Trophoblast cell (in vitro differentiated cells and primary cell): Measurements from ENCODE around the gene METTL9.

Experiments used
- DNase-seq, 2 donors: peaks; one replicate each; pipeline ENCODE4 v3.0.0-alpha.2; 2016
- H2AFZ ChIP-seq: 2 replicates; pipeline ENCODE4 v1.6.1; 2013; ENCODE audit warnings: low read length, moderate library complexity, mild to moderate bottlenecking; ENCODE audit not compliant: insufficient read depth, poor library complexity
- H2AK5ac ChIP-seq: 2 replicates; pipeline ENCODE4 v1.6.1; 2013; ENCODE audit warnings: mild to moderate bottlenecking, low read length
- H2BK120ac ChIP-seq: 2 replicates; pipeline ENCODE4 v1.6.1; 2013; ENCODE audit warnings: low read length, mild to moderate bottlenecking, moderate library complexity; ENCODE audit not compliant: insufficient read depth, poor library complexity
- H2BK12ac ChIP-seq: 2 replicates; pipeline ENCODE4 v1.6.1; 2013; ENCODE audit warnings: mild to moderate bottlenecking, low read length, moderate library complexity
- H2BK5ac ChIP-seq: 2 replicates; pipeline ENCODE4 v1.6.1; 2013; ENCODE audit warnings: low read length, low read depth, moderate library complexity, mild to moderate bottlenecking; ENCODE audit not compliant: poor library complexity
- H3K14ac ChIP-seq: 2 replicates; pipeline ENCODE4 v1.6.1; 2013; ENCODE audit warnings: mild to moderate bottlenecking, low read length
- H3K18ac ChIP-seq: 2 replicates; pipeline ENCODE4 v1.6.1; 2013; ENCODE audit warnings: mild to moderate bottlenecking, low read length
- H3K23ac ChIP-seq: 2 replicates; pipeline ENCODE4 v1.6.1; 2013; ENCODE audit warnings: low read length
- H3K27ac ChIP-seq: 2 replicates; pipeline ENCODE4 v1.5.1; 2013; ENCODE audit warnings: low read depth, mild to moderate bottlenecking, inconsistent platforms, low read length, moderate library complexity
- H3K27me3 ChIP-seq: 2 replicates; pipeline ENCODE4 v1.6.1; 2013; ENCODE audit warnings: inconsistent platforms, mild to moderate bottlenecking, low read length, moderate library complexity; ENCODE audit not compliant: insufficient read depth
- H3K36me3 ChIP-seq, 2 experiments: 1 replicate in 1 of 2; 2 replicates in 1 of 2; pipeline ENCODE4 v1.6.1; 2013; ENCODE audit warnings: low read length in 2 of 2, mild to moderate bottlenecking in 2 of 2, moderate library complexity in 1 of 2; ENCODE audit not compliant: insufficient read depth in 2 of 2, control insufficient read depth in 1 of 2
- H3K4ac ChIP-seq: 2 replicates; pipeline ENCODE4 v1.6.1; 2013; ENCODE audit warnings: low read depth, mild to moderate bottlenecking, low read length, moderate library complexity
- H3K4me1 ChIP-seq, 2 experiments: 1 replicate in 1 of 2; 2 replicates in 1 of 2; pipeline ENCODE4 v1.6.1; 2013; ENCODE audit warnings: low read length in 2 of 2, mild to moderate bottlenecking in 2 of 2, moderate library complexity in 1 of 2; ENCODE audit not compliant: insufficient read depth in 2 of 2, control insufficient read depth in 1 of 2
- H3K4me2 ChIP-seq: 2 replicates; pipeline ENCODE4 v1.6.1; 2013; ENCODE audit warnings: inconsistent platforms, mild to moderate bottlenecking, low read length, moderate library complexity
- H3K4me3 ChIP-seq: 2 replicates; pipeline ENCODE4 v1.5.1; 2013; ENCODE audit warnings: mild to moderate bottlenecking, low read depth, low read length, inconsistent platforms
- H3K79me1 ChIP-seq: one replicate; pipeline ENCODE4 v1.6.1; 2013; ENCODE audit warnings: low read length
- H3K79me2 ChIP-seq: 2 replicates; pipeline ENCODE4 v1.6.1; 2013; ENCODE audit warnings: low read length, mild to moderate bottlenecking; ENCODE audit not compliant: control insufficient read depth, insufficient read depth, poor library complexity
- H3K9ac ChIP-seq: 2 replicates; pipeline ENCODE4 v1.6.1; 2013; ENCODE audit warnings: mild to moderate bottlenecking, low read length
- H3K9me3 ChIP-seq: 2 replicates; pipeline ENCODE4 v1.6.1; 2013; ENCODE audit warnings: low read depth, mild to moderate bottlenecking, control low read depth, inconsistent platforms, low read length; ENCODE audit not compliant: insufficient read depth
- H4K12ac ChIP-seq: 2 replicates; pipeline ENCODE4 v1.6.1; 2013; ENCODE audit warnings: low read depth, mild to moderate bottlenecking, low read length, moderate library complexity
- H4K8ac ChIP-seq: 2 replicates; pipeline ENCODE4 v1.6.1; 2013; ENCODE audit warnings: low read depth, mild to moderate bottlenecking, low read length, moderate library complexity
- H4K91ac ChIP-seq: one replicate; pipeline ENCODE4 v1.6.1; 2013; ENCODE audit warnings: low read depth, mild to moderate bottlenecking, low read length, moderate library complexity
- WGBS: extraction: QIAGEN DNeasy Blood & Tissue Kit; methylation state at CpG from one replicate; pipeline ENCODE4 v1.1.7; 2013; ENCODE audit warnings: missing lambda C conversion rate; ENCODE audit not compliant: insufficient read length, insufficient coverage; ENCODE audit errors: extremely low coverage; 5-methylcytosine and 5-hydroxymethylcytosine counted together

METTL9 gene

DNA sequence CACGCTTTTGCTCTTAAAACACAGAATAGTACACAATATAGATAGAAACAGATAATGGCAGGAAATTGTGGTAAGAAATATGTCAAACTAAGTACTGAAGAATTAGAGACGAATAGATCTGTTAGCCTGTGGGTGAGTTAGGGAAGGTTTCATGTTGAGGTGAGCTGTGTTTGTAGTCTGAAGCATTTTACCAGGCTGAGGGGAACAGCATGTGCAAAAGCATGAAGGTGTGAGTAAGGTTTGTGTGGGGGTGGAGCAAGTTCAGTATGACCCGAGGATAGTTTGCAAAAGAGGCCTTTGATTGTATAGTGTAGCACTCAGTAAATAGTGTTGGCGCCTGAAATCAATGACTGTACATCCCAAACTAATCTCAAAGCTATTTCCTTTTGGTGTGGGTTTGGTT lies 39.2 kb downstream of the METTL9 start:
- Histone ChIP-seq H2AK5ac (no peak overlapping the region), H3K23ac (no peak overlapping the region), H3K36me3 (peaks cover 2 to 4% of the 10 kb centered on the region in 2 experiments), H2BK5ac (no peak overlapping the region), H3K27ac (no peak overlapping the region), H3K4ac (no peak overlapping the region), H3K27me3 (no peaks in the 10 kb centered on the region), H2BK120ac (no peak overlapping the region), H4K12ac (no peak overlapping the region), H3K79me2 (no peaks in the 10 kb centered on the region), H3K79me1 (no peaks in the 10 kb centered on the region), H3K9me3 (no peaks in the 10 kb centered on the region), H4K8ac (no peak overlapping the region), H3K14ac (no peak overlapping the region), H3K9ac (no peak overlapping the region), H4K91ac (no peak overlapping the region), H3K18ac (no peak overlapping the region), H3K4me1 (no peaks in the 10 kb centered on the region), H2BK12ac (no peak overlapping the region), H2AFZ (no peak overlapping the region), H3K4me3 (no peak overlapping the region), H3K4me2 (no peak overlapping the region)
- DNase-seq, result no peak
- WGBS, result no CpG with 5 or more reads among the region's 4 CpGs

DNA sequence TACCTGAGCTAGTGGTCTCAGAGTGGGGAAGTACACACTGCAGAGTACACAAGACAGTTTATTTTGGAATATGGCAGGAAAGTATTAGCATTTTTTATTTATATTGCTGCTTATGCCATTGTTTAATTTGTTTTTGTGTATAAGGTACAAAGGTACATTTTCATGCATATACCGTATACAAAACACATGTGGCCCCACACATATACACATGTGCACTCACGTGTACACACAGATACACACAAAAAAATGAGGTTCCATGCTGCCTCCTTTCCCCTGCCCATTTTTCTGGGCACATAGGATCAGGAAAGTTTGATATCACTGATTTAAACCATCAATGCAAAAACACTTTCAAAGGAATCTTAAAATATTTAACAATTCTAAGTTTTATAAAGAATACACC lies 40.1 kb downstream of the METTL9 start:
- no peak overlapping the region for H3K27ac ChIP-seq
- H3K9ac ChIP-seq, result no peak overlapping the region
- no peak overlapping the region for H2BK5ac ChIP-seq
- WGBS, result no CpG with 5 or more reads among the region's 2 CpGs
- no peak overlapping the region for H3K18ac ChIP-seq
- no peak overlapping the region for H3K23ac ChIP-seq
- no peak overlapping the region for H2AFZ ChIP-seq
- no peak for DNase-seq
- no peaks in the 10 kb centered on the region for H3K79me2 ChIP-seq
- no peak overlapping the region for H3K4me3 ChIP-seq
- H2AK5ac ChIP-seq, result no peak overlapping the region
- no peak overlapping the region for H2BK120ac ChIP-seq
- H3K9me3 ChIP-seq, result no peaks in the 10 kb centered on the region
- no peak overlapping the region for H4K91ac ChIP-seq
- no peaks in the 10 kb centered on the region for H3K27me3 ChIP-seq
- peaks cover 0 to 4% of the 10 kb centered on the region in 2 experiments for H3K36me3 ChIP-seq
- H4K8ac ChIP-seq, result no peak overlapping the region
- no peaks in the 10 kb centered on the region for H3K79me1 ChIP-seq
- H3K4ac ChIP-seq, result no peak overlapping the region
- no peak overlapping the region for H2BK12ac ChIP-seq
- H3K4me2 ChIP-seq, result no peak overlapping the region
- H3K4me1 ChIP-seq, result no peaks in the 10 kb centered on the region
- no peak overlapping the region for H3K14ac ChIP-seq
- H4K12ac ChIP-seq, result no peak overlapping the region

DNA sequence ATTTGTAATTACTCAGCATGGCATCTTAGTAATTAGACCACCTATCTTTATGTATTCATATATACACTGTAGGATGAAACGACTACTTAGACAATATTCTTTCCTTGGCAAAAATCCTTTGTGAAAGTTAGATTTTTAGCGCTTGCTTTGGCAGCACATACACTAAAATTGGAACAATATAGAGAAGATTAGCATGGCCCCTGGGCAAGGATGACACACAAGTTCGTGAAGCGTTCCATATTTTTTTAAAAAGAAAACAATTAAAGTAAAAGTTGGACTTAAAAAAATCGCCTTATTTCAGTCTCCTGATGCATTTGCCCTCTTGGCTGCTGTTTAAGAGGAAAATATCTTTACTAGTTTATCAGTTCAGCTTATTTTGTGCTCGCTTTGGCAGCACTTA lies 42.5 kb downstream of the METTL9 start:
- no peaks in the 10 kb centered on the region for H3K27me3 ChIP-seq
- H3K9me3 ChIP-seq, result no peaks in the 10 kb centered on the region
- DNase-seq, result no peak
- no peak overlapping the region for H3K9ac ChIP-seq
- H3K27ac ChIP-seq, result no peak overlapping the region
- H2BK120ac ChIP-seq, result no peak overlapping the region
- no peak overlapping the region for H3K18ac ChIP-seq
- H3K14ac ChIP-seq, result no peak overlapping the region
- H2AK5ac ChIP-seq, result no peak overlapping the region
- H4K8ac ChIP-seq, result no peak overlapping the region
- H3K4ac ChIP-seq, result no peak overlapping the region
- no peaks in the 10 kb centered on the region for H3K4me1 ChIP-seq
- H3K79me1 ChIP-seq, result no peaks in the 10 kb centered on the region
- peaks cover 0 to 4% of the 10 kb centered on the region in 2 experiments for H3K36me3 ChIP-seq
- no peak overlapping the region for H3K4me2 ChIP-seq
- H3K79me2 ChIP-seq, result no peaks in the 10 kb centered on the region
- H3K4me3 ChIP-seq, result no peak overlapping the region
- WGBS, result no CpG with 5 or more reads among the region's 6 CpGs
- no peak overlapping the region for H4K12ac ChIP-seq
- no peak overlapping the region for H2BK12ac ChIP-seq
- no peak overlapping the region for H2AFZ ChIP-seq
- no peak overlapping the region for H3K23ac ChIP-seq
- no peak overlapping the region for H4K91ac ChIP-seq
- no peak overlapping the region for H2BK5ac ChIP-seq

- no peaks in the 10 kb centered on the region for H3K4me1 ChIP-seq
- no peak overlapping the region for H3K23ac ChIP-seq
- no peak overlapping the region for H3K9ac ChIP-seq
- WGBS, result no CpG with 5 or more reads among the region's 7 CpGs
- no peaks in the 10 kb centered on the region for H3K27me3 ChIP-seq
- no peak overlapping the region for H2BK5ac ChIP-seq
- no peaks in the 10 kb centered on the region for H3K79me2 ChIP-seq
- H3K4me3 ChIP-seq, result no peak overlapping the region
- no peaks in the 10 kb centered on the region for H3K79me1 ChIP-seq
- H3K4me2 ChIP-seq, result no peak overlapping the region
- H4K91ac ChIP-seq, result no peak overlapping the region
- no peak overlapping the region for H4K8ac ChIP-seq
- DNase-seq, result no peak
- no peak overlapping the region for H4K12ac ChIP-seq
- no peak overlapping the region for H3K18ac ChIP-seq
- no peak overlapping the region for H3K4ac ChIP-seq
- no peak overlapping the region for H3K27ac ChIP-seq
- H3K36me3 ChIP-seq, result peaks cover 0 to 6% of the 10 kb centered on the region in 2 experiments
- H3K14ac ChIP-seq, result no peak overlapping the region
- no peak overlapping the region for H2BK120ac ChIP-seq
- no peak overlapping the region for H2BK12ac ChIP-seq
- H2AFZ ChIP-seq, result no peak overlapping the region
- no peak overlapping the region for H2AK5ac ChIP-seq
- no peaks in the 10 kb centered on the region for H3K9me3 ChIP-seq
These were observed 43.5 kb downstream of the METTL9 start for GRCh38 chr16:21642861-21643260.
